ENCODE measurements around the gene RAB11FIP5.
"Not testable (repeated sequence)": the region's sequence is repeated elsewhere in the genome, so short reads cannot be mapped to it uniquely, and the experiment has no call there.

Gene RAB11FIP5

DNA sequence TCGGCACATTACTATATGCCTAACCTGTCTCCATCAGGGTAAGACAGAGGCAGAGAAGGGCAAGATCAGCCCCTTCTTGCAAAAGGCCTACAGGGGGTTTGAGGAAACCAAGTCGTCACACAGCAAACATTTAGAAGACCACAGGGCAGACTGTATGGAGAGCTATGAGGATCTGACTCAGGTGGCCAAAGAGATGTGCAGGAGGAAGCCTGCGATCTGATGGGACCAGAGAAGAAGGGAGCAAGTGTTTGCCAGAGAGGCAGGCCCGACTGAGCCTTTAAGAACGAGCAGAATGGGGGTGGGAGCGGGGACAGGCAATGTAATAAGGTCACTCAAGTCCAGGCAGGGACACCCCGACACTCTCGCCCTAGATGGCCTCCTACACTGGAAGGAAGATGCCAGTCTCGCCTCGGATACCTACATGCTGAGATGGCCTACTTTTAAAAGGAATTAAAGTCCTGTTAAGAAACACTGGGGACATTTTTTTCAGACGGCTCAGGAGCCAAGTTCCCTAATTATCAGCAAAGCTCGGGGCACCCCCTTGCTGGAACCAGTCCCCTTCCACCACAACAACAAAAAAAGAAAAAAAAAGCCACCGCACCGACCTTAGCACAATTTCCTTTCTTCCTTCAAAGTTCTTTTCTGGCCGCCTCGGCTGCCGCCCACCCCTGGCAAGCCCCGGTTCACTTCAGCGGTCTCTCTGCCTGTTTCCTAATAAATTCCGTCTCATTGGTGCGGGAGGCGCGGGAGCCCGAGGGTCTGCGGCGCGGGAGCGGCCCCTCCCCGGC, 42.7 kb downstream of the RAB11FIP5 start:
- DNase-seq, result peak; percentile 19

DNA sequence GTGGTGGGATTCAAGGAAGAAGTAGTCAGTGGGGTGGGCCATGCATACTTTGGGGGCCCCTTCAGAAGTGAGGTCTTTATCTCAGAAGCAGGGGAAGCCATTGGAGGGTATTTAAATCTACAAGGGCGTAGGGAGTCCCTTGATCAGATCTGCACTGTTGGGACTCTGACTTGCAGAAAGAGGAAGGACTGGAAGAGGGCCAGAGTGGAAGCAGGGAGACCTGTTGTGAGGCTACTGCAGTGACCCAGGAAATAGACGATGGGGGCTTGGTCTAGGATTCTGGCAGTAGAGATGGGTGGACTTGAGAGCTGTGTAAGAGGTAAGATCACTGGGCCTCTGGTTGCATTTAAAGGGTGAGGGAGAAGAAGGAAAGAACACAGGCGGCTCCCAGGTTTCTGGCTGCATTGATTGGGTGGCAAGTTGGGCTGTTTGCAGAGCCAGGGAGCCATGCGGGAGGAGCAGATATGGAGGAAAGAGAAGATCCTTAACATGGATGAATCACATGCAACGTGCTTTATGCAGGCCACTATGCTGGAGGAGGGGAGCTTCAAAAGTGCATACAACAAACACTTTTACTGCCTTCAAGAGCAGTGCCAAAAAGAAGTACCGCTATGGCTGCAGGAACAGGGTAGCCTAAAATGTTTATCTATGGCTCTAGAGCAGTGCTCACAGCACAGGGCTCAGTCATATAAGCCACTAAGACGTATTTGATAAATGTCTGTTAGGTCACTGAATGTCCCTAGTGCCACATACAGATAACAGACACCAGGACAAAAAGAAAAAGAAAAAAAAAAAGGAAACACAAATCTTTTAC, 43.5 kb downstream of the RAB11FIP5 start:
- DNase-seq, result no peak

DNA sequence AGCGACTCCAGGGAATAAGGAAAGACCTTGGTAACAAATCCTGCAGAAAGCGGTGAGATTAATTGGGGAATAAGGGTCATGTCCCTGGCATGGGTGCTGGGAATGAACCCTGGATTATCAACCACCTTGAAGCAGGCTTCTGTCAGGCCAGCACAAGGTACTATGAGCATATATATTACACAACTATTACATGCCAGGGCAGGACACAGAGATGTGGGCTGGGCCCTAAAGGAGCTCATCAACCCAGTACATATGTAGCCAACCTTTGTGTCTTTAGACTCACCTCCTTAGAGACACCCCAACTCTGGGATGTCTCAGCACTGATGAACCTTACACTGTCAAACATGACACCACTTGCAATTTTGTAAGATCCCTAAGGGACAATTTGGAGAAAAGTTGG, 44.6 kb downstream of the RAB11FIP5 start:
- DNase-seq, result no peak

- no peak for DNase-seq
Observed at GRCh38 chr2:73067043-73067442, 45.7 kb downstream of the RAB11FIP5 start.

- not testable (repeated sequence) for DNase-seq
Observed at GRCh38 chr2:73065070-73065469, 47.7 kb downstream of the RAB11FIP5 start.

- DNase-seq, result no peak
Observed at GRCh38 chr2:73063909-73064875, 48.6 kb downstream of the RAB11FIP5 start.

GRCh38 chr2:73063472-73063871, 49.3 kb downstream of the RAB11FIP5 start:
- no peak for DNase-seq

DNA sequence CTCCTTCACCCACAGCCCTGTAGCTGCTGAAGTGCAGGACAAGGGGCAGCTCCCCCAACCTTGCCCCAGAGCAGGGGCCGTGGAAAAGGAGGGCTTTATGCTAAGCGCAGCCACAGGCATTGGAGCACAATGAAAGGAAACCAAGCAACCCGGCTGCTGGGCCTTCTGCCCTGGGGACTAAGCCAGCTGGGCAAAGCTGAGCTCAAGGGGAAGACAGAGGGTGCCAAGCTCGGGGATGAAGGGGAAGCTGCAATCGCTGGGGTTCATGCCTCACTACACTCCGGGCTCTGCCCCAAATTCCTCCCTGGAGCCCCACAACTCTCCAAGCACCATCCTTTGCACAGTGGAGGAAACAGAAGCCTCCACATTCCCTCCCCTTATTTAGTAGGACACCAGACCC, 53.6 kb downstream of the RAB11FIP5 start:
- DNase-seq, result no peak

DNA sequence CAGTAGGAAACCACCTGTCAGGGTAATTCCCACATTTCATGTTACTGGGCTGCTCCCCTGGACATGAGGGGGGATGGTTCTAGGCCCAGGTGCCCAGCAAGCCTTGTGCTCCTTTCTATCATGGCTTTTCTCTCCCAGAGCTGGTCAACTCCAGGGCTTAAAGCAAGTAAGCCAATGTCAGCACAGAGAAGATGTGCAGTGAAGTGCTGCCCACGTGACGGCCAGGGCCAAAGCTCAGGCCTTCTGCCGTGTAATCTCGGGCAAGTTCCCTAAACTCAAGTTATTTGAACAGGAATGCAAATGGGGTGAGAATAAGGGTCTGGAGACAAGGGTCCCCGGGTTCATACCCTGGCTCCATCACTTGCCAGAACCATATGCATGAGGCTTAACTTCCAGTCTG, 57.8 kb downstream of the RAB11FIP5 start:
- no peak for DNase-seq

GRCh38 chr2:73053316-73054114, 59.2 kb downstream of the RAB11FIP5 start:
- DNase-seq, result no peak

- DNase-seq, result no peak
Observed at GRCh38 chr2:73050121-73050545, 62.6 kb downstream of the RAB11FIP5 start.

DNA sequence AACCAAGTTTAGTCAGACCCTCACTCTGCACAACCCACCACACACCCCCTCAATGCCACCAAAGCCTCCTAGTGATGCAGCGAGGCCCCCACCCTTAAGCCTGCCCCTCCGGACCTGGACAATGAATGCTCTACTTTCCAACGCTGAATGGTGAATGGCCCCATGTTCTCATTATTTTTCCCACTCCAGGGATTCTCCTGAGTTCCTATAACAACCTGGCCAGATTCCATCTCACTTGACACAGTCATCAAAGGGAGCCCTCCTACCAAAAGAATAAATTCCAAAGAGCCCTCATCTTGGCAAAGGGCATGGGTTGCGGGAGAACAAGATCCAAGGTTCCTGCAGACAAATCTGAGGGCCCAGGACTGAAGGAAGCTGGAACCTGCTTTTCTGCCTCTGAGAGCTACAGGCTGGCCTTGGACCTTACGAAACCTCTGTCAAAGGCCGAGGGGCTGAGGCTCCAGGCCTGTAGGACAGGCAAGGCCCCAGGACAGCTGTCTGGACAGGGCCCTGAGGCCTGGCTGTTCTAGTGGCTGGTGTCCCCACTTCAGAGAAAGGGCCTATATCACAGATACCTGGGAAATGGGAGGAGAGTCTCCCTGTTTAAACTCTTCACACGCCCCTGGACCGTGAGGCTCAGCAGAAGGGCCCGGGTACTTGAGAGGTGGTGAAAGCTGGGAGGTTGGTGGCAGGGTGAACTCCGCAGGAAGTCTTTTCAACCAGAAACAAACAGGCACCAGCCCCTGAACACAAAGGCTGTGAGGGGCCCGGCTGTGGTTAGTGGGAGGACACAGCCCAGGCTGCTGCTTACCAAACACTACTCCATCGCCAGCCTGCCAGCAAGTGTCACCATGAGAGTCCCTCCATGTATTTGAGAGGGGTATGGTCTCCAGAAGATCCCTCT, 68.6 kb downstream of the RAB11FIP5 start:
- DNase-seq, result no peak

GRCh38 chr2:73043276-73043675, 69.5 kb downstream of the RAB11FIP5 start:
- DNase-seq, result no peak

DNA sequence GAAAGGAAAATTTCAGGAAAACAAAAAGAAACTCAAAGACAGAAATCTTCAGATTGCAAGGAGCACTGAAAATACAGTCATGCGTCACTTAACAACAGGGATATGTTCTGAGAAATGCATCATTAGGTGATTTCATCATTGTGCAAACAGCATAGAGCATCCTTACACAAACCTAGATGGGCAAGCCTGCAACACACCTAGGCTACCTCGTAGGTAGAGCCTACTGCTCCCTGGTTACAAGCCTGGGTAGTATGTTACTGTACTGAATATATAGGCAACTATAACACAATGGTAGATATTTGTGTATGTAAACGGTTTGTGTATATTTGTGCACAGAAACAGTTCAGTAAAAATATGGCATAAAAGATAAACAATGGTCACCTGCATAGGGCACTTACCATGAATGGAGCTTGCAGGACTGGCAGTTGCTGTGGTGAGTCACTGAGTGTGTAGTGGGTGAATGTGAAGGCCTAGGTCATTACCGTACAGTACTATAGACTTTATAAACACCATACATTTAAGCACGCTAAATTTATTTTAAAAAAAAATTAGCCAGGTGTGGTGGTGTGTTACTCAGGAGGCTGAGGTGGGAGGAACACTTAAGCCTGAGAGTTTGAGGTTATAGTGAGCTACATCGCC, 74.7 kb downstream of the RAB11FIP5 start:
- no peak for DNase-seq

- no peak for DNase-seq
Observed at GRCh38 chr2:73036766-73037165, 76.0 kb downstream of the RAB11FIP5 start.

DNA sequence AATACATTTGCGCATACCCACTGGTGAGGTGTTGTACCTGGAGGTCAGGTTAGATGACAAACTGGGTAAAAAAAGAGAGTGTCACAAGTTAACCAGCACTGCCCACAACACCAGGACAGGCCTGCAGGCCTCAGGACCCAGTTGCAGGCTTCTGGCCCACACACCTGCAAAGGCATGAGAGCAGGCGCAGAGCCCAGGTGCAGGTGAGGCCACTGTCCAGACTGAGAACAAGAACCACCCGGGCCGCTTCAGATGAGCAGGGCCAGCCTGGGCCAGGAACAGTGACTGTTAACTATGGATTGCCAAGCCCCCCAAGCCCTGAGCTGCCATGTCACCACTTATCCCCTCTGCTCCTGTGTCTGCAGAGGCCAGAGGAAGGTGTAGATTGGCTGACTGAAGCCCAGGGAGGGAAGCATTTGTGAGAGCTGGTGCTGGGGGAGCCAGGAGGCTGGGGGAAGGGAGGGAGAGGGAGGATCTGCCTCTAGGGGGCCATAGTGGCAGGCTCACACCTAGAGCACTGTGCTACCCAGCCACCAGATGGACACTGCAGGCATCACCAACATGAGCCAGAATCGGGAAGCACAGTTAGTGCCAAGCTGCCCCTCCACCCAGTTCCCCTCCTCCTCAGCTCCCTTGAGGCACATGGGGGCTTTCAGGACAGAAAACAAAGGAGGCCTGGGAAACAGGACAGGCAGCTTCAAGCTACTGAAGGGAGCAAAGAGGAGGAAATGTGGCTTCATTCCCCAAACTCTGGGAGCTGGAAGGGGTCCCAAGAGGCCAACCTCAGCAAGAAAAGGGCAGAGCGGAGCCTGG, 76.6 kb downstream of the RAB11FIP5 start:
- no peak for DNase-seq

DNA sequence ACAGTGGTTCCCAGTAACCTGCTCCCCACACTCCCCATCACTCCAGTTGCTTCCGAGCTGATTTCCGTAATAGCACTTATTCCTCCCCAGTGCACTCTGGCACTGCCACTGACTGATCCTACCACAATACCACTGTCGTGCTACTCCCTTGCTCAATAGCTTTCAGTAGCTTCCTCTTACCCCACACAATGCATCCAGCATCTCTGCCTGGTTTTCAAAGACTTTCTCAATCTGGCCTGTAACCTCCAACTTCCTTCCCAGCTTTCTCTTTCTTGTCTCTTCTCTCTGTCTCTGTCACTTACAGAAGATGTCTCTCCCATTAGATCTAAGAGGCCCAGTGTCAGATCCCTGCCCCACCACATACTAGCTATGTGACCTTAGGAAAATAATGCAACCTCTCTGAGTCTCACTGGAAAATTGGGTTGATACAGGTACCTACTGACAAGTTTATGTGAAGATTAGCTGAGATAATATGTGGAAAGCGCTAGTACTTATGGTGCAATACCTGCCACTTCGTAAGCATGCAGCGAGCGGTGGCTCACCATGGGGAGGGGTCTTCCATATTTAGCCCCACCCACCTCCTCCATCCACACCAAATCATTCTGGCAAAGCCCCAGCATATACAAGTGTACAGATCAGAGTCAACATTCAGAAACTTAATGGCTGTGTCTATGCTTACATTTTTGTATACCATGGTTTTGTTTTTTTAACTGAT, 77.9 kb downstream of the RAB11FIP5 start:
- DNase-seq, result no peak

DNA sequence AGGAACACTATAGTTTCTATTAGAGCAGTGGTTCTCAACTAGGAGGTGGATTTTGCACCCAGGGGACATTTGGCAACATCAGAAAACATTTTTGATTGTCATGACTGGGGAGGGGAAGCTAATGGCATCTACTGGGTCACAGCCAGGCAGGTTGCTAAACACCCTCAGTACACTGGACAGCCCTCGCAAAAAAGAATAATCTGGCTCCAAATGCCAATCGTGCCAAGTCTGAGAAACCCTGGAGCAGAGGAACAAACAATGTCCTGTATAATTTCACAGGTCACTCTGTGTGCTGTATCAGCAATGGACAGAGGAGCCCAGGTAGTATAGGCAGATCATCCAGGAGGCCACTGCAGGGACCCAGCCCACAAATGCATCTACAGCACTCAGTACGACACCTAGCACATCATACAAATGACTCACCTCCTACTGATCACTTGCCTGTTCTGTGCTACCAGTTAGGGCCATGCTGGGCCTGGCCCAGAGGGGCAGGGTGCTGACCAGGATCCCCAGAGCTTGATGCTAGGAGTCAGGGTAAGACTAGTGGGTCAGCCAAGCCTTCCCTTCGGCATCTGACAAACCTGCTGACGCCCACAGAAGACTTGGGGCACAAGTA, 78.9 kb downstream of the RAB11FIP5 start:
- DNase-seq, result no peak
